SKM-1 (cell line): ENCODE data around the gene PLIN4.
"Not testable (repeated sequence)": the region's sequence is repeated elsewhere in the genome, so short reads cannot be mapped to it uniquely, and the experiment has no call there.

Source experiments
- DNase-seq: peaks from one replicate; lab custom pipeline; 2025; ENCODE audit not compliant: unreplicated experiment; lab: John Stamatoyannopoulos, UW

The PLIN4 gene

DNA sequence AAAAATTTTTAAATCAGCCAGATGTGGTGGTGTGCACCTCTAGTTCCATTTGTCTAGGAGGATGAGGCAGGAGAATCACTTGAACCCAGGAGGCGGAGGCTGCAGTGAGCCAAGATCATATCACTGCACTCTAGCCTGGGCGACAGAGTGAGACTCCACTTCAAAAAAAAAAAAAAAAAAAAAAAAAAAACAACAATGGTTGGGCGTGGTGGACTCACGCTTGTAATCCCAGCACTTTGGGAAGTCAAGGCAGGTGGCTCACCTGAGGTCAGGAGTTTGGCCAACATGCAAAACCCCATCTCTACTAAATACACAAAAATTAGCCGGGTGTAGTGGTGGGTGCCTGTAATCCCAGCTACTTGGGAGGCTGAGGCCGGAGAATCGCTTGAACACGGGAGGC, 9.1 kb upstream of the PLIN4 start:
- not testable (repeated sequence) for DNase-seq

DNA sequence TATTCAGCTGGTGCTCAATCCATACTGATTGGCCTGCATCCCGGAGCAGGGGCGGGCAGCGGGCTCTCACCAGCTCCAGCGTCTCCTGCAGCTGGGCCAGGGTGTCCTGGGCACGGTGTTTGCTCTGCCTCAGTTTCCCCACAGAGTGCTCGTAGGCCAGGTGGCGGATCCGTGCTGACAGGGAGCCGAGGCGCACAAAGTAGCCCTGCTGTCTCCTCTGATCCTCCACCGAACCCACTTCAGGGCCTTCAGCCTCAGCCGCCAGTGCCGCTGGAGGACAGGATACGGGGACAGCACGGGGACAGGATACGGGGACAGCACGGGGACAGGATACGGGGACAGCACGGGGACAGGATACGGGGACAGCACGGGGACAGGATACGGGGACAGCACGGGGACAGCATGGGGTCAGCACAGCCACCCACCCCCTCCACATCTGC, 7.3 kb upstream of the PLIN4 start:
- DNase-seq = no peak

DNA sequence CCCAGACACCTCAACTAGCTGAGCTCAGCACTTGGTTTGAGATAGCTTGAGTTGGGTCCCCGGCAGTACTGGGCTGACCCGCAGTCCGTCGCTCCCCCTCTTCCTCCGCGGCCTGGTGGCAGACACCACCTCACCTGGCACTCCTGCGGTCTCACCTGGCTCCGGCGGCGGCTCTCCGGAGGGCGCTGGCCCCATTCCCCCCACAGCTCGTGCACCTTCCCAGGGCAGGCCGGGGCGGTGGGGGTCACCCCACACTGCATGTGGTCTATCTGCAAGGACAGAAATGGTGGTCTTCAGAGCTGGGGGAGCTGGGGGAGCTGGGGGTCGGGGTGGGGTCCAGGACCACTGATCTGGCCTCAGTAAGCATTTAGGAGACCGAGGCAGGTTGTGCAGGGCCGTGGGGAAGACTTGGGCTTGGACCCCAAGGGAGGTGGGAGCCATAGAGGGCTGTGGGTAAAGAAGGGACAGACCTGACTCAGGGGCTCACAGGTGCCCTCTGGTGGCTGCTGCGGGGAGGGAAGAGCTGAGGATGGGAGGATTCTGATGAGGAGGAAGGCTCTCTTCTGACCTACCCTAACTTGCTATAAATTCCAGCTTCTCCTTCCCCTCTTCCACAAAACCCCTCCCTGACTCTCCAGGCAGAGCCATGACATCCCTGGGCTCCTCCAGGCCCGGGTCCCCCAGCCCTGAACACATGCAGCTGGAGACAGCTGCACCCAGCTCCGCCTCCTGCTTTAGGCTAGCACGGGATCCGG, 6.7 kb upstream of the PLIN4 start:
- peak; percentile 67 for DNase-seq

DNA sequence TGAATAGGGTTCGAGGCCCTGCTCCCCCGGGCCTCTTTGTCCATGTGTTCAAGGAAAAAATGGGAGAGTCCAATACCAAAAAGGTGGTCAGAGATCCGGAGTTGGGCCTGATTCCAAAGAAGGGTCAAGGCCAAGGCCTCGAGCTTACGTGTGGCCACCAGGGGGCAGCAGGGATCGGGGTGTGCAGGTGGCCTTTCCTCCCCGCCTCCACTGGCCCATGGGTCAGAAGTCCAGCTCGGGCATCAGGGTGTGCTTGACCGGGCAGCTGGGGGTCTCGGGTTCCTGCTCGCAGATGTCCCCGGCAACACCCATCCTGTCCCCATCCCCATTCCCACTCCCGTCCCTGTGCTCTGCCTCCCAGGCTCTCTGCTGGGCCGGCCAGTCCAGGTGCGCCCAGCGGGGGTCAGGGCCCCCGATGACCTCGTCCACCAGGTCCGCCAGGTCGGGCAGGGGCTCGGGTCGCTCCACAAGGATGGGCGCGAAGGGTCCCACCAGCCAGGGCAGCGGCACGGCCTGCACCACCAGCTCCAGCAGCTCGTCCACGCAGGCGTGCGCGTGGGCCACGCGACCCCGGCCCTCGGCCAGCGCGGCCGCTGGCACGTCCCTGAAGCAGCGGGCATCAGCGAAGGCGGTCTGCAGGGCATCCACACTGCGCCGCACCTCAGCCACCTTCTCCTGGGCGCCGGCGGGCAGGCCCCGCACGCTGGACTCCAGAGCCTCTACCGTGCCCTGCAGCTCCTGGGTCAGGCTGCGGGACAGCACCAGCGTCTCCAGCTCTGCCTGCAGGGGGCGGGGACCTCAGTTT, 5.2 kb upstream of the PLIN4 start:
- no peak for DNase-seq

DNA sequence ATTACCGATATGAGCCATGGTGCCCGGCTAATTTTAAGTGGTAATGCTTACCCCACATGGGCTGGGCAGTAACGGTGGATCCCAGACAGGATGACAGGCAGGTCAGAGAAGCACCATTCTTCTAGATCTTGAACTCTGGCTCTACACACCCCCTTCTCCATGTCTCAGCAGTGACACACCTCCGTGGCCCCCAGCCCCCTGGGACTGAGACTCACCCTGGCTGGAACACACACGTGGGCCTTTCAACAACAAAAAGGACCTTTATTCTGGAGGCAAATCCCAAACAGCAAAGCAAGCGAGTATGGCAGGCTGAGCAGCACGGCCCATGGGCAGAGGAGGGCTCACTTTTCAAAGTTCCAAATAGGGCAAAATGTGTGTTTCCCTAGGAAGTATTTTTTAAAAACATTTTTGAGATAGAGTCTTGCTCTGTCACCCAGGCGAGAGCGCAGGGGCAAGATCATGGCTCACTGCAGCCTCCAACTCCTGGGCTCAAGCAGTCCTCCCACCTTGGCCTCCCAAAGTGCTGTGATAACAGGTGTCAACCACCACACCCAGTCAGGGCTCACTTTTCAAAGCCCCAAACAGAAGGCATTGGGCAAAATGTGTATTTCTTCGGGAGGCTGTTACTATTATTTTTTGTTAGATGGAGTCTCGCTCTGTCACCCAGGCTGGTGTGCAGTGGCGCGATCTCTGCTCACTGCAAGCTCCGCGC, 4.2 kb upstream of the PLIN4 start:
- no peak for DNase-seq

DNA sequence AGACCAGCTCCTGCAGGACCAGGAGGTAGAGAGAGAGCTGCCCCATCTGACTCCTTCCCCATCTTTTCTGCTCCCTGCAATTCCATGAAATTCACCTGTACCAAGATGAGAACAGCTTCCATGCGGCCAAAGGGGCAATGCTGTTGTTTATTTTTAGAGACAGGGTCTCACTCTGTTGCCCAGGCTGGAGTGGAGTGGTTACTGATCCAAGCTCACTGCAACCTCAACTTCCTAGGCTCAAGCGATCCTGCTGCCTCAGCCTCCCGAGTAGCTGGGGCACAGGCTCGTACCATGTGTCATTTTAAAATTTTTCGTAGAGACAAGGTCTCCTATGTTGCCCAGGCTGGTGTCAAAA, 3.6 kb upstream of the PLIN4 start:
- no peak for DNase-seq

DNA sequence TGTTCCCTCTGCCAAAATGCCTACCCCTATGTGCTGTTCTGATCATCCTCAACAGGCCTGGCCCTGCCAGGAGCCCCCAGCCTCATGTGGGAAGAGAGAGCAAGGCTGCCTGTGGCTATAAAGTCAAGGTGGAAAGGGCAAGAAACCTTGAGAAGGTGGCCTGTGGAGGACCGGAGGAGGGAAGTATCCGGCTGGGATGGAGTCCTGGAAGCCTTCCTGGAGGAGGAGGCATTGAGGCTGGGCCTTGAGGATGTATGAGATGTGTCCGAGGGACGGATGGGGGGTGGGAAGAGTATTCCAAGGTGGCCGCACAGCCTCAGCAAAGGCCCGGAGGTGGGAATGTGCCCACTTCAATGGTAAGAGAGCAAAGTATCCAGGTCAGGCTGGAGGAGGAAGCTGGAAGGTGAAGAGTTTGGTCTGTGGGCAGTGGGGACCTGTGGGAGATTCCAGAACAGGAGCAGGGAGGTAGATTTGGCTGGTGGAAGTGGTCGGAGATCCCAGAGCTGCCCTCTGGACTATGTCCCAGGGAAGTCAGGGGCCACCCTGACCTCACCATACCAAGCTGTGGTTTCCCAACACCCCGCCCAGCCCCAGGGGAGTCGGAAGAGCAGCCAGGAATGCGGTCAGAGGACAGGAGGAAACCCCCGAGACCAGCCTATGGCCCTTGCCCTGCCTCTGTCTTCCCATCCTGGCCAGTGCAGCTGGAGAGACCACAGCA, 3.0 kb upstream of the PLIN4 start:
- no peak for DNase-seq

DNA sequence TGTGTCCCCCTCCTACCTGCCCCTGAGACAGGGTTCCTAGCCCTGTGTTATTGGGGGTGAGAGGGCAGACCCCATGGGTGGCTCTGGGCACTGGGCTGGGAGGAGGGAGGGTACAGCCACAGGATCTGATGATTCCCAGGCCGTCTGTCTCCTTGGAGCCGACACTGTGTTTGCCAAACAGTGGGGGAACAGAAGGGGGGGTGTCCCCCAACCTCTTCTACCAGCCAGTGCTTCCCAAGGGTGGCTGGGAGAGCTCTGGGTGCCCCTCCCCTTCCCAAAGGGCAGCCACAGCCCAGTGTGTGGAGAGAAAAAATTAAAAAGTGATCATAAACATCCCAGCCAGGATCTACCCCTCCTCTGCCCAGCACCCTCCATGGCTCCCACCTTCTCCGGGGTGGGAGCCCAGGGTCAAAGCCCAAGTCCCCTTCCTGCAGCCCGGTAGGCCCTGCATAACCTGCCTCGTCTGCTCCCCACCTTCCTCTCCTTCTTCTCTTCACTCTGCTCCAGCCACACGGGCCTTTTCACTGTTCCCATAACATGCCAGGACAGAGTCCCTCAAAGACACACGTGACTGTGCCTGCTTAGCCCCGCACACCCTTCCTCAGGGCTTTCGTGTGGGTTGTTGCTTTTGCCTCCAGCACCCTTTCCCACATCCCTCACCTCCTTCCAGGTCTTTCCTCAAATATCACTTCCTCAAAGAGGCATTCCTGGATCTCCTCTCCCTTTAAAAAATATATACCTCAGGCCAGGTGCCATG, 1.4 kb upstream of the PLIN4 start:
- DNase-seq = no peak

DNA sequence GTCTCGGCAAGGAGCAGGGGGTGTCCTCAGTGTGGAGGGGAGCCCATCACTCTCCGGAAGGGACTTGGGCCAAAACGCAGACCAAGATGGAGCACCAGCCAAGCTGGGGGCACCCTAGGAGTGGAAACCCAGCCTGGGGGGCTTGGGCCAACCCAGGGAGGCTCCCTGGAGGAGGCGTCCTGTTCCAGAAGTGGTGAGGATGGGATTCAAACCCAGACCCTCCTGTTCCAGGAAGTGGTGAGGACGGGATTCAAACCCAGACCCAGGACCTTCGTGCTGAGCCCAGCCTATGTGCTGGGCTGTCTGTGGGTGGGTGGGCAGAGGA, 848 bp upstream of the PLIN4 start:
- DNase-seq = no peak

DNA sequence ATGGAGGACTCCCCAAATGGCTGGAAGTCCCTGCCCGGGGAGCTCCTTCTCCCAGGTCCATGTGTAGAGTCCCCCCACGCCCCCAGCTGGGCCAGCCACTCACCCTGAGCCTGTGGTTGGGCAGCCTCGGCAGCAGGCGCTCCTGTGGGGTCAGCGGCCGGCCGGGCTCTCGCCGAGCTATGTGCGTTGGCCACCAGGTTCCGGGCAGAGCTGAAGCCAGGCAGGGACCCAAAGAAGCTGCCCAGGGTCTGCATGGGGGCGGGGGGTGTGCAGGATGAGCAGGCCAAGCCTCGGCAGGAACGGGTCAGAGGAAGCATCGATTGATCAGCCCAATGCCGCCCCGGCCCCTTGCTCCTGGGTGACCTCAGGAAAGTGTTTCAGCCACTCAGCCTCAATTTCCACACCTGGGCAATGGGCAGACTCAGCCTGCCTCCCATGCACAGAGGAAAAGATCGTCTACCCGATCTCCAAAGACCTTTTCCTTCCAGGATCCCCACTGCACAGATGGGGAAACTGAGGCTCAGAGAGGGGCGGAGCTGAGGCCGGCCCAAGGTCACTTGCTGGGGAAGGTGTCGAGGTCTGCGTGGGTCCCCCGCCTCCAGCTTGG, 732 bp downstream of the PLIN4 start:
- no peak for DNase-seq

DNA sequence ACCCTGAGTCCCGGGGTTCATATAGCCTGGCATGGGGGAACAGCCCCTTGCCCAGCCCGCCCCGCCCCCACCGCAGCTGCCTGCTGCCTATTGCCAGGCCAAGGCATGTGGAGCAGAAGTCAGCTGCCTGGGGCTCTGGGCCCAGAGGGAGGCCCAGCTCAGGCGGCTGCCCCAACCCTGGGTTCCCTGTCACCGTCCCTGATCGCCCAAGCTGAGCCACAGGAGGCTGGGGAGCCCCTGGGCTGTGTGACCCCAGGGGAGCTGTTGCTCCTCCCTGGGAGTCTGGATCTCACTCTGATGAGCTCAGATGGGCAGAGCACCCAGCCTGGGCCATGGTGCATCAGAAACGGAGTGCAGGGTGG, 1.4 kb downstream of the PLIN4 start:
- no peak for DNase-seq

DNA sequence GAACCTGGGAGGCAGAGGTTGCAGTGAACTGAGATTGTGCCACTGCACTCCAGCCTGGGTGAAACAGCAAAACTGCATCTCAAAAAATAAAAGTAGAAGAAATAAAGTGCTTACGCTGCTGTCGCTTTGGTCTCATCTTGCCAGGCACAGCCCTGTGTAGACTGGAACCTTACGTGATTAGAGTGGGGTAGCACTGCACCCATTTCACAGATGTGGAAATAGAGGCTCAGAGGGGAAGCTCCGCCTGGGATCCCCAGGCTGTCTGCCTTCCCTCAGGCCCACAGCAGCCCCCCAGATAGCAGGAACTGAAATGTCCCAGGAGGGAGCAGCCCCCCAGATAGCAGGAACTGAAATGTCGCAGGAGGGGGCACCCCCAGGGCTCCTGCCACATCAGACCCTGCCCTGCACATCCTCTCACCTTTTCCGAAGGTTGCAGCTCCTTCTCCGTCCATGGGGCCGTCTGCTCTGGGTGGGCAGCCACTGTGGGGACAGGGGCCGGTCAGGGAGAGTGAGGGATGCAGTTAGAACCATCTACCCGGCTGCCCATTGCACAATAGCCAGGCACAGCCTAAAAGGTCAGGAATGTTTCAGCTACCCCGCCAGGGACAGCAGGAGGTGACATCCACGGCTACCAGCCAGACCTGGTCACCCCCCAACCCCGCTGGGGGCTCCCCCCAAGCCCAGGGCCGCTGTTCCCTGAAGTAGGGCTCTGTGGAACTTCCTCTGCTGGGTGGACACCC, 1.9 kb downstream of the PLIN4 start:
- no peak for DNase-seq

DNA sequence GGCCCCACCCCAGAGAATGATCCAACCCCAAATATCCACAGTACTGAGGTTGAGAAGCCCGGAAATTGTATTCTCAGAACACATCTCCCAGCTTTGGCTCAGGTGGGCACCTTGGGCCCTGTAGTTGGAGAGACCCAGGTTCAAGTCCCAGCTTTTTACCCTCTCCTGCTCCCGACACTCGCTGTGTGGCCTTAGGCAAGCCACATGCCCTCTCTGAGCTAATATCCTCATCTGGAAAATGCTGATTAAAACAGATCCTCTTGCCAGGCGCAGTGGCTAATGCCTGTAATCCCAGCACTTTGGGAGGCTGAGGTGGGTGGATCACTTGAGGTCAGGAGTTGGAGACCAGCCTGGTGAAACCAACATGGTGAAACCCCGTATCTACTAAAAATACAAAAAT, 2.6 kb downstream of the PLIN4 start:
- DNase-seq = no peak

DNA sequence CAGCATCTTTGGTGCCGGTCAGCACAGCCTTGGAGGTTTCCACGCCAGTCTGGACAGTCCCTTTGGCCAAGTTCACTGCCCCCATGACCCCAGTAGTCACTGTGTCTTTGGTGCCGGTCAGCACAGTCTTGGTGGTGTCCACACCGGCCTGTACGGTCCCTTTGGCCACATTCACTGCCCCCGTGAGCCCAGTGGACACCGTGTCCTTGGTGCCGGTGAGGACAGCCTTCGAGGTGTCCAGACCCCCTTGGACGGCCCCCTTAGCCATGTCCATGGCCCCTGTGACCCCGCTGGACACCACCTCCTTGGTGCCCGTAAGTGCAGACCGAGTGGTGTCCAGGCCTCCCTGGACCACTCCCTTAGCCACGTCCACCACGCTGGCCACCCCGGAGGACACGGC, 5.0 kb downstream of the PLIN4 start:
- no peak for DNase-seq

DNA sequence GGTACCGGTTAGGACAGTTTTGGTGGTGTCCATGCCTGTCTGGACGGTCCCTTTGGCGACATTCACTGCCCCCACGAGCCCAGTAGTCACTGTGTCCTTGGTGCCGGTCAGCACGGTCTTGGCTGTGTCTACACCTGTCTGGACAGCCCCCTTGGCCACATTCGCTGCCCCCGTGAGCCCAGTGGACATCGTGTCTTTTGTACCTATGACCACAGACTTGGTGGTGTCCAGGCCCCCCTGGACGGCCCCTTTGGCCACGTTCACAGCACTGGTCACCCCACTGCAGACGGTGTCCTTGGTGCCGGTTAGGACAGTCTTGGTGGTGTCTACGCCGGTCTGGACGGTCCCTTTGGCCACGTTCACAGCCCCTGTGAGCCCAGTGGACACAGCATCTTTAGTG, 6.2 kb downstream of the PLIN4 start:
- no peak for DNase-seq

DNA sequence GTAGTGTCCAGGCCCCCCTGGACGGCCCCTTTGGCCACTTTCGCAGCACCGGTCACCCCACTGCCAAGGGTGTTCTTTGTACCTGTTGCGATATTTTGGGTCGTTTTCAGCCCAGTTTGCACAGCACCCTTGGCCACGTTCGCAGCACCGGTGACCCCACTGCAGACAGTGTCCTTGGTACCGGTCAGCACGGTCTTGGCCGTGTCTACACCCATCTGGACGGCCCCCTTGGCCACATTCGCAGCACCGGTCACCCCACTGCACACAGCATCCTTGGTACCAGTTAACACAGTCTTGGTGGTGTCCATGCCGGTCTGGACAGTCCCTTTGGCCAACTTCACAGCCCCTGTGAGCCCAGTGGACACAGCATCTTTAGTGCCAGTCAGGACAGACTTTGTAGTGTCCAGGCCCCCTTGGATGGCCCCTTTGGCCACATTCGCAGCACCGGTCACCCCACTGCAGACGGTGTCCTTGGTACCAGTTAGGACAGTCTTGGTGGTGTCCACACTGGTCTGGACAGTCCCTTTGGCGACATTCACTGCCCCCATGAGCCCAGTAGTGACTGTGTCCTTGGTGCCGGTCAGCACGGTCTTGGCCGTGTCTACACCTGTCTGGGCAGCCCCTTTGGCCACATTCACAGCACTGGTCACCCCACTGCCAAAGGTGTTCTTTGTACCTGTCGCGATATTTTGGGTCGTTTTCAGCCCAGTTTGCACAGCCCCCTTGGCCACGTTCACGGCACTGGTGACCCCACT, 6.8 kb downstream of the PLIN4 start:
- no peak for DNase-seq

DNA sequence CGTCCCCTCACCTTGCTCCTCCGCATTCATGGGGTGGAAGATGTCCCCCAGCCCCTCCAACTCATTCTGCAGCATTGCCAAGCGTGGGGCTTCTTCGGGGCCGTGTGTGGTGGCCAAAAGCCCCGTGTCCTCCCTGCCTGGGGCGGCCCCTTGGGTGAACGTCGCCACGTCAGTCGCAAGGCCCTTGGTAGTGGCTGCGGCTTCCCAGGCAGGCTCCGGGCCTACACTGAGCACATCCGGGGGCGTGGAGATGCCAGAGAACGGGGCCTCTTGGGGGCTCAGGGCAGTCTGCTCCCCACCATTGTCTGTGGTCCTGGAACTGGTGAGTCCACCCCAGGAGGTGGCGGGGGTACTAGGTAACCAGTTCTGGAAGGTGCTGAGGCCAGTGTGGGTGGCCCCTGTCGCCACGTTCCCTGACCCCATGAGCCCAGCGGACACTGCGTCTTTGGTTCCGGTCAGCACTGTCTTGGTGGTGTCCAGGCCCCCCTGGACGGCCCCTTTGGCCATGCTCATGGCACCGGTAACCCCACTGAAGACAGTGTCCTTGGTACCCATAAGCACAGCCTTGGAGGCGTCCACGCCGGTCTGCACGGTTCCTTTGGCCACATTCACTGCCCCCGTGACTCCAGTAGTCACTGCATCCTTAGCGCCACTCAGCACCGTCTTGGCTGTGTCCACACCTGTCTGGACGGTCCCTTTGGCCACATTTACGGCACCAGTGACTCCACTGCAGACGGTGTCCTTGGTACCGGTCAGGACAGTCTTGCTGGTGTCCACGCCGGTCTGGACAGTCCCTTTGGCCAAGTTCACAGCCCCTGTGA, 7.6 kb downstream of the PLIN4 start:
- no peak for DNase-seq

DNA sequence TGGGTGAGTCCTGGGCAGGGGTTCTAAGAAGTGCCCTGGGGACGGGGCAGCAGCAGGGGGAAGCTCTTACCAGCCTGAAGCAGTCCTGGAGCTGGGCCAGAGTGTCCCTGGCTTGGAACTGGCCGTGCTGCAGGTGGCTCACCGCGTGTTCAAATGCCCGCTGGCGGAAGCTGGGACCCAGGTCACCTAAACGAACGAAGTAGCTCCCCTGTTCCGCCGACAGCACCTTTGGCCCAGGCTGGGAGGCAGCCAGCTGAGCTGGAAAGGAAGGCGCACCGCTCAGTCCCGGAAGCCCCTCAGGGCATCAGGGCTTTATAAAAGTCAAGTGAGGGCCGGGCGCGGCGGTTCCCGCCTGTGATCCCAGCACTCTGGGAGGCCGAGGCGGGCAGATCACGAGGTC, 9.6 kb downstream of the PLIN4 start:
- no peak for DNase-seq
